H1 (cell line): ENCODE data around the gene CFP. TPM values are rescaled to one million over a fixed set of nuclear protein-coding genes. Genes with fewer than 3 reads are reported as not detected.

Experiments used
- CTCF ChIA-PET: fragments of 300-600 bp; sonication (Branson Sonifier 250); formaldehyde crosslinking; loops from one replicate; lab custom pipeline; 2021; ENCODE audit not compliant: partially characterized antibody; lab: Charles Lee
- POLR2A ChIA-PET: fragments of 300-600 bp; sonication (Branson Sonifier 250); formaldehyde crosslinking; loops from one replicate; lab custom pipeline; 2021; ENCODE audit warnings: inconsistent platforms; ENCODE audit not compliant: partially characterized antibody; lab: Charles Lee
- DNase-seq, 2 experiments: peaks; one replicate each; pipeline versions ENCODE4 v3.0.0 to v3.0.0-alpha.2; 2010 to 2022; ENCODE audit warnings: low spot score in 2 of 2, low read depth in 1 of 2, mixed read lengths in 1 of 2
- FAIRE-seq: peaks from 2 replicates; lab custom pipeline; 2011; peaks lifted over from hg19 to GRCh38; lab: Jason Lieb, UNC
- H2AFZ ChIP-seq: 2 replicates; pipeline ENCODE4 v1.8.1; 2012; ENCODE audit warnings: low read length, inconsistent platforms
- H2AK5ac ChIP-seq: 2 replicates; pipeline ENCODE4 v1.6.1; 2013; ENCODE audit warnings: low read depth, low read length
- H2BK120ac ChIP-seq: replicated peaks from 2 replicates; pipeline ENCODE3; 2013; ENCODE audit warnings: low read depth, low read length, inconsistent platforms
- H2BK12ac ChIP-seq: 2 replicates; pipeline ENCODE4 v1.6.1; 2013; ENCODE audit warnings: low read depth, low read length
- H2BK15ac ChIP-seq: 2 replicates; pipeline ENCODE4 v1.6.1; 2013; ENCODE audit warnings: low read length
- H2BK20ac ChIP-seq: 2 replicates; pipeline ENCODE4 v1.6.1; 2013; ENCODE audit warnings: low read length
- H2BK5ac ChIP-seq: 2 replicates; pipeline ENCODE4 v1.6.1; 2013; ENCODE audit warnings: low read depth, low read length
- H3K14ac ChIP-seq: 2 replicates; pipeline ENCODE4 v1.6.1; 2013; ENCODE audit warnings: inconsistent platforms; ENCODE audit not compliant: insufficient read length
- H3K18ac ChIP-seq: 2 replicates; pipeline ENCODE4 v1.6.1; 2013; ENCODE audit warnings: low read length; ENCODE audit errors: extremely low read depth
- H3K23ac ChIP-seq: 2 replicates; pipeline ENCODE4 v1.6.1; 2013; ENCODE audit warnings: inconsistent platforms; ENCODE audit not compliant: insufficient read length
- H3K23me2 ChIP-seq: 2 replicates; pipeline ENCODE4 v1.6.1; 2013; ENCODE audit warnings: low read depth, low read length
- H3K27ac ChIP-seq: 2 replicates; pipeline ENCODE4 v1.6.1; 2011; ENCODE audit warnings: low read depth, low read length, inconsistent platforms
- H3K27me3 ChIP-seq, 4 experiments: replicated peaks in 1 of 4; 1 replicate in 1 of 4; 2 replicates in 3 of 4; pipeline versions ENCODE4 v1.6.1 to v1.8.1; 2011 to 2013; ENCODE audit warnings: low read length in 3 of 4, mild to moderate bottlenecking in 3 of 4, inconsistent platforms in 2 of 4, mixed read lengths in 2 of 4, moderate library complexity in 1 of 4; ENCODE audit not compliant: control insufficient read depth in 3 of 4, insufficient read depth in 3 of 4; ENCODE audit errors: extremely low read depth in 1 of 4
- H3K36me3 ChIP-seq, 4 experiments: 2 replicates each; pipeline versions ENCODE4 v1.6.1 to v1.8.1; 2011 to 2013; ENCODE audit warnings: mild to moderate bottlenecking in 4 of 4, low read length in 3 of 4, moderate library complexity in 2 of 4, control low read depth in 1 of 4, inconsistent platforms in 1 of 4; ENCODE audit not compliant: insufficient read depth in 4 of 4, control insufficient read depth in 2 of 4
- H3K4ac ChIP-seq: replicated peaks from 2 replicates; pipeline ENCODE3; 2013; ENCODE audit warnings: low read length, low read depth, mixed read lengths, inconsistent platforms; ENCODE audit not compliant: insufficient read length
- H3K4me1 ChIP-seq, 4 experiments: replicated peaks in 1 of 4; 1 replicate in 1 of 4; 2 replicates in 3 of 4; pipeline versions ENCODE4 v1.6.1 to v1.8.1; 2011 to 2013; ENCODE audit warnings: low read length in 3 of 4, inconsistent platforms in 2 of 4, mixed read lengths in 1 of 4; ENCODE audit not compliant: insufficient read depth in 4 of 4, control insufficient read depth in 3 of 4
- H3K4me2 ChIP-seq, 2 experiments: 2 replicates each; pipeline versions ENCODE4 v1.6.1 to v1.8.1; 2011 to 2013; ENCODE audit warnings: low read depth in 2 of 2, low read length in 2 of 2, control low read depth in 1 of 2, inconsistent platforms in 1 of 2, mild to moderate bottlenecking in 1 of 2; ENCODE audit not compliant: insufficient read depth in 1 of 2
- H3K4me3 ChIP-seq, 4 experiments: fragments of 200-600, 300-600 bp in 1 of 4; sonication (generic), shearing (Covaris generic), sonication (Bioruptor Twin) in 1 of 4; 2 replicates each; pipeline versions ENCODE4 v1.5.1 to v1.8.1; 2011 to 2016; ENCODE audit warnings: low read length in 4 of 4, low read depth in 3 of 4, control low read depth in 2 of 4, inconsistent platforms in 2 of 4, mild to moderate bottlenecking in 2 of 4, mixed read lengths in 1 of 4, moderate library complexity in 1 of 4; ENCODE audit not compliant: insufficient read depth in 2 of 4; ENCODE audit errors: extremely low read depth in 1 of 4
- H3K56ac ChIP-seq: replicated peaks from 2 replicates; pipeline ENCODE3; 2013; ENCODE audit warnings: low read depth, mild to moderate bottlenecking, mixed read lengths, low read length, inconsistent platforms; ENCODE audit not compliant: insufficient read length
- H3K79me1 ChIP-seq: 2 replicates; pipeline ENCODE4 v1.6.1; 2013; ENCODE audit warnings: low read depth, low read length, control low read depth
- H3K79me2 ChIP-seq, 2 experiments: 2 replicates each; pipeline versions ENCODE4 v1.6.1 to v1.8.1; 2012 to 2013; ENCODE audit warnings: low read length in 2 of 2, mild to moderate bottlenecking in 2 of 2, inconsistent platforms in 1 of 2; ENCODE audit not compliant: insufficient read depth in 2 of 2, control insufficient read depth in 1 of 2
- H3K9ac ChIP-seq, 4 experiments: replicated peaks in 1 of 4; 1 replicate in 1 of 4; 2 replicates in 3 of 4; pipeline versions ENCODE4 v1.6.1 to v1.8.1; 2011 to 2013; ENCODE audit warnings: low read depth in 3 of 4, low read length in 3 of 4, control low read depth in 2 of 4, mild to moderate bottlenecking in 2 of 4, moderate library complexity in 2 of 4, inconsistent platforms in 1 of 4; ENCODE audit errors: extremely low read depth in 1 of 4
- H3K9me3 ChIP-seq, 2 experiments: 2 replicates each; pipeline versions ENCODE4 v1.6.1 to v1.8.1; 2012 to 2013; ENCODE audit warnings: mild to moderate bottlenecking in 2 of 2, moderate library complexity in 2 of 2, control low read depth in 1 of 2, inconsistent platforms in 1 of 2, low read depth in 1 of 2, low read length in 1 of 2, mixed read lengths in 1 of 2; ENCODE audit not compliant: insufficient read depth in 2 of 2
- H4K20me1 ChIP-seq, 2 experiments: replicated peaks in 1 of 2; 2 replicates each; pipeline versions ENCODE3 to v1.8.1; 2011 to 2013; ENCODE audit warnings: inconsistent platforms in 2 of 2, low read length in 2 of 2, mild to moderate bottlenecking in 1 of 2; ENCODE audit not compliant: insufficient read depth in 2 of 2, control insufficient read depth in 1 of 2
- H4K5ac ChIP-seq: 2 replicates; pipeline ENCODE4 v1.6.1; 2013; ENCODE audit warnings: low read length, low read depth, mixed read lengths, inconsistent platforms; ENCODE audit not compliant: insufficient read length
- H4K8ac ChIP-seq: 2 replicates; pipeline ENCODE4 v1.8.0; 2013; ENCODE audit warnings: mild to moderate bottlenecking, moderate library complexity, low read length, inconsistent platforms; ENCODE audit not compliant: insufficient read depth; ENCODE audit errors: extremely low read depth
- H4K91ac ChIP-seq: replicated peaks from 2 replicates; pipeline ENCODE3; 2013; ENCODE audit warnings: low read length, mixed read lengths, inconsistent platforms; ENCODE audit not compliant: insufficient read length
- ASH2L ChIP-seq: fragments of 200-600, 300-600 bp; sonication (generic); IDR thresholded peaks from one replicate; pipeline ENCODE4 v1.7.1; 2017; ENCODE audit warnings: low read length
- BCL11A ChIP-seq, 2 experiments: IDR thresholded peaks; one replicate each; pipeline ENCODE4 v1.6.1; 2011; ENCODE audit warnings: low read depth in 2 of 2, low read length in 2 of 2, mild to moderate bottlenecking in 2 of 2
- CBX5 ChIP-seq: fragments of 300-800, 300-1000 bp; sonication (generic); IDR thresholded peaks from 2 replicates; pipeline ENCODE4 v1.7.1; 2016; ENCODE audit warnings: antibody characterized with exemption, low read length, low read depth
- CTBP2 ChIP-seq: IDR thresholded peaks from 2 replicates; pipeline ENCODE4 v1.7.0; 2011; ENCODE audit warnings: borderline replicate concordance, mild to moderate bottlenecking, moderate library complexity, mixed read lengths, low read length; ENCODE audit not compliant: insufficient read depth, insufficient read length
- JUN ChIP-seq: IDR thresholded peaks from 2 replicates; pipeline ENCODE4 v1.6.1; 2011; ENCODE audit warnings: low read depth, mild to moderate bottlenecking, improper control_type of control experiment, low read length
- JUND ChIP-seq: IDR thresholded peaks from 2 replicates; pipeline ENCODE4 v1.6.1; 2011; ENCODE audit warnings: mild to moderate bottlenecking, improper control_type of control experiment, low read length
- MAFK ChIP-seq: IDR thresholded peaks from 2 replicates; pipeline ENCODE4 v1.6.1; 2012; ENCODE audit warnings: low read depth, mild to moderate bottlenecking, improper control_type of control experiment, low read length
- NANOG ChIP-seq: IDR thresholded peaks from 2 replicates; pipeline ENCODE4 v1.6.1; 2011; ENCODE audit warnings: low read length, low read depth, mild to moderate bottlenecking, inconsistent platforms; ENCODE audit not compliant: insufficient read depth, poor library complexity, severe bottlenecking
- PHF8 ChIP-seq: fragments of 200-600 bp; sonication (generic); conservative IDR thresholded peaks from 2 replicates; pipeline ENCODE4 v1.7.1; 2012; ENCODE audit warnings: low read depth, mild to moderate bottlenecking, inconsistent platforms, low read length, moderate library complexity
- RAD21 ChIP-seq, 2 experiments: IDR thresholded peaks in 1 of 2; conservative IDR thresholded peaks in 1 of 2; 2 replicates each; pipeline ENCODE4 v1.6.1; 2011; ENCODE audit warnings: low read depth in 2 of 2, low read length in 2 of 2, improper control_type of control experiment in 1 of 2, inconsistent platforms in 1 of 2, mild to moderate bottlenecking in 1 of 2, moderate library complexity in 1 of 2
- RFX5 ChIP-seq: IDR thresholded peaks from 2 replicates; pipeline ENCODE4 v1.6.1; 2011; ENCODE audit warnings: low read depth, low read length, improper control_type of control experiment, borderline replicate concordance
- RNF2 ChIP-seq: fragments of 200-900, 300-1000 bp; sonication (generic); IDR thresholded peaks from 2 replicates; pipeline ENCODE4 v1.7.1; 2016; ENCODE audit warnings: borderline replicate concordance, low read depth, mild to moderate bottlenecking, antibody characterized with exemption, low read length; ENCODE audit not compliant: poor library complexity, severe bottlenecking; ENCODE audit errors: missing control alignments
- SP4 ChIP-seq: IDR thresholded peaks from 2 replicates; pipeline ENCODE4 v1.6.1; 2012; ENCODE audit warnings: low read length, inconsistent platforms
- ZNF274 ChIP-seq: IDR thresholded peaks from 2 replicates; pipeline ENCODE4 v1.7.0; 2012; ENCODE audit warnings: low read length, borderline replicate concordance; ENCODE audit errors: extremely low read depth
- WGBS, 2 experiments: shearing (Covaris generic) in 1 of 2; methylation state at CpG; one replicate each; pipeline versions ENCODE4 v1.1.6 to v1.1.7; 2013 to 2015; ENCODE audit warnings: low lambda C conversion rate in 2 of 2, mixed read lengths in 2 of 2, inconsistent platforms in 1 of 2, low coverage in 1 of 2, missing lambda C conversion rate in 1 of 2; ENCODE audit not compliant: insufficient replicate concordance in 2 of 2, insufficient coverage in 1 of 2, insufficient read length in 1 of 2; ENCODE audit errors: extremely low coverage in 1 of 2, missing lambda C conversion rate in 1 of 2; 5-methylcytosine and 5-hydroxymethylcytosine counted together
- polyA plus RNA-seq, 7 experiments: library from polyadenylated mRNA; depleted of rRNA in 3 of 7; stranded (reverse) in 5 of 7; unstranded in 2 of 7; fragments of >200 nt in 5 of 7; fragments of 200-250 nt in 2 of 7; gene quantifications; 1 replicate in 5 of 7; 2 replicates in 1 of 7; 4 replicates in 1 of 7; pipeline versions ENCODE4 v1.2.1 to v1.2.3, GENCODE V29; 2011 to 2013; ENCODE audit warnings: missing spikeins in 2 of 7, mixed read lengths in 2 of 7
- total RNA-seq: library from RNA; stranded (reverse); fragmentation: NEBNext Ultra II Directional; extraction: Animal tissue kit (Norgen Biotek cat#: 25700); gene quantifications from 2 replicates; pipeline ENCODE4 v1.2.1, GENCODE V29; 2021

CFP gene
- total and polyA plus RNA-seq, 2 of the 8 experiments (the other 6 are each of a cell fraction or from before 2014, with no cell fraction given): 0.76 to 2.2 TPM

DNA sequence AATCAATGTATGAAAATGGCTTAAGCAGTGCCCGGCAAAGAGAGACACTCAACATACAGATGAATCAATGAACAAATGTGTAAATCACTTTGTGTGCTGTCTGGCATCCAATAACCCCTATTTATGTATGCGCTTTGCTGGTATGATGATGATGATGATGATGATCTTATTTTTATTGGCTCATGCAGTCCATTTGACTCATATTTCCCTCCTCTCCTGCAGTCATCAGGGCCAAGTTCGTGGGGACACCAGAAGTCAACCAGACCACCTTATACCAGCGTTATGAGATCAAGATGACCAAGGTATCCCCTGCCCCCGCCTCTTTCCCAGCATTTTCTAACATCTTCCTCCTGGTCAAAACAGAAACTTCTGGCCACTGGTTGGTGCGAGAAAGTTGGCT, 45.0 kb downstream of the CFP start:
- Histone ChIP-seq H2BK15ac (no peak overlapping the region), H3K18ac (no peak overlapping the region), H2AFZ (no peak overlapping the region), H3K27ac (no peak overlapping the region), H3K36me3 (no peaks in the 10 kb centered on the region; a peak in 1 of 8 replicates), H2BK12ac (no peak overlapping the region), H3K23me2 (no peaks in the 10 kb centered on the region; the same call in 1 of the 2 replicates), H4K20me1 (no peaks in the 10 kb centered on the region), H2BK120ac (no peak overlapping the region), H2BK20ac (no peak overlapping the region), H3K27me3 (no peaks in the 10 kb centered on the region), H3K9ac (no peak overlapping the region), H4K8ac (no peak overlapping the region), H3K79me1 (no peaks in the 10 kb centered on the region), H3K4me1 (peaks cover 0 to 3% (median 2%) of the 10 kb centered on the region in 4 experiments; a peak in 2 of 7 replicates), H3K4me2 (no peak overlapping the region), H2BK5ac (no peak overlapping the region), H2AK5ac (no peak overlapping the region), H3K56ac (no peak overlapping the region), H3K79me2 (no peaks in the 10 kb centered on the region), H4K91ac (no peak overlapping the region), H3K4ac (no peak overlapping the region), H3K4me3 (no peak overlapping the region), H3K14ac (no peak overlapping the region), H3K9me3 (no peaks in the 10 kb centered on the region), H3K23ac (no peak overlapping the region), H4K5ac (no peak overlapping the region)
- FAIRE-seq (no peak), DNase-seq (no peak)
- POLR2A ChIA-PET: interaction anchor here (0.7 kb wide), 1 partner anchor 11 kb away, joined by 5 read pairs; no protein-coding TSS in a partner anchor
- CTCF ChIA-PET: no interaction called here
- 97% methylated on average over 5 of the region's 6 CpGs; no CpG with 5 or more reads in 1 of the 2 experiments for WGBS, 2 experiments
- no peak for TF ChIP-seq CBX5
- no peak for TF ChIP-seq RFX5
- no peak for TF ChIP-seq SP4
- no peak for TF ChIP-seq BCL11A (IDR thresholded peaks at IDR 0.05; ENCODE audit: low read depth in 2 of 2, low read length in 2 of 2)
- TF ChIP-seq NANOG: no peak
- TF ChIP-seq RAD21 (IDR thresholded peaks at IDR 0.05 in 1 of 2, conservative IDR thresholded peaks at IDR 0.05 in 1 of 2; ENCODE audit: low read depth in 2 of 2, low read length in 2 of 2): no peak
- TF ChIP-seq ZNF274: no peak
- no peak for TF ChIP-seq PHF8
- no peak for TF ChIP-seq ASH2L
- no peak for TF ChIP-seq JUND
- TF ChIP-seq MAFK: no peak
- TF ChIP-seq CTBP2: no peak
- TF ChIP-seq JUN: no peak
- TF ChIP-seq RNF2: no peak
